HFFc6 (cell line): Measurements from ENCODE around the gene DMGDH. TPM values are rescaled to one million over a fixed set of nuclear protein-coding genes. Genes with fewer than 3 reads are reported as not detected.

ENCODE experiments used
- DNase-seq: peaks from one replicate; pipeline ENCODE4 v3.0.0-alpha.2; 2018
- H3K27ac Mint-ChIP-seq: 2 replicates; pipeline ENCODE4 v1.8.0; 2020; ENCODE audit warnings: mild to moderate bottlenecking, mixed read lengths
- H3K27me3 Mint-ChIP-seq: 2 replicates; pipeline ENCODE4 v1.8.0; 2021; ENCODE audit warnings: mild to moderate bottlenecking, moderate library complexity, mixed read lengths; ENCODE audit not compliant: insufficient read depth
- H3K36me3 Mint-ChIP-seq: 2 replicates; pipeline ENCODE4 v1.8.0; 2021; ENCODE audit warnings: low read depth, mixed read lengths
- H3K4me1 Mint-ChIP-seq: 2 replicates; pipeline ENCODE4 v1.8.0; 2020; ENCODE audit warnings: low read depth, mixed read lengths
- H3K4me3 Mint-ChIP-seq: 2 replicates; pipeline ENCODE4 v1.8.0; 2020; ENCODE audit warnings: mild to moderate bottlenecking, moderate library complexity, mixed read lengths
- H3K9me3 Mint-ChIP-seq: 2 replicates; pipeline ENCODE4 v1.8.0; 2020; ENCODE audit warnings: mild to moderate bottlenecking, mixed read lengths
- total RNA-seq, 6 experiments: library from RNA; stranded (reverse); fragmentation: NEBNext Ultra II Directional; extraction: Animal tissue kit (Norgen Biotek cat#: 25700); gene quantifications; 2 replicates in 1 of 6; 3 replicates in 5 of 6; pipeline ENCODE4 v1.2.3, GENCODE V29; 2021
- TF ChIP-seq, protein P1 (sequence below): fragments of 200-600 bp; sonication (generic); IDR thresholded peaks from 2 replicates; pipeline ENCODE4 v1.5.0; 2021; ENCODE audit warnings: antibody characterized with exemption, mild to moderate bottlenecking

Gene DMGDH
- total RNA-seq, 6 experiments from 2014 or later: 0.18 to 0.58 (median 0.52) TPM; not detected in 1

DNA sequence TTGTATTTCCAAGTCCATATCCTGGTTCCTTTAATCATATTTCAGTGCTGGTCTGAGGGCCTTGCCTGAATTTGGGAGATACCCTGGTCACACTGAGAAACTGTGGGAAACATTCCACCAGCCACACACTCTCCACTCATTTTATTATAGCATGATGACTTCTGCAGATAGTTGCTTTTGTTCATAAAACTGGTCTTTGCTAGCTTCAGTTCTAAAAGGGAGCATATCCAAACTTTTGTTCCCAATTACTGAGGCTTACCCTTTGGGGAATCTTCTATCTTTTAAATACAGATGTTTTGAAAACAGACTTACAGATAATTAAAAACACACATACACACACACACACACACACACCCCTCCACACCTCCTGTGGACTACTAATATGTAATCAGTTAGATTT, 21.0 kb downstream of the DMGDH start:
- Mint-ChIP-seq H3K27me3 (peaks cover 24% of the 10 kb centered on the region), H3K4me1 (no peaks in the 10 kb centered on the region), H3K9me3 (no peaks in the 10 kb centered on the region), H3K36me3 (no peaks in the 10 kb centered on the region), H3K27ac (no peak overlapping the region), H3K4me3 (no peak overlapping the region)
- TF ChIP-seq, protein P1, sequence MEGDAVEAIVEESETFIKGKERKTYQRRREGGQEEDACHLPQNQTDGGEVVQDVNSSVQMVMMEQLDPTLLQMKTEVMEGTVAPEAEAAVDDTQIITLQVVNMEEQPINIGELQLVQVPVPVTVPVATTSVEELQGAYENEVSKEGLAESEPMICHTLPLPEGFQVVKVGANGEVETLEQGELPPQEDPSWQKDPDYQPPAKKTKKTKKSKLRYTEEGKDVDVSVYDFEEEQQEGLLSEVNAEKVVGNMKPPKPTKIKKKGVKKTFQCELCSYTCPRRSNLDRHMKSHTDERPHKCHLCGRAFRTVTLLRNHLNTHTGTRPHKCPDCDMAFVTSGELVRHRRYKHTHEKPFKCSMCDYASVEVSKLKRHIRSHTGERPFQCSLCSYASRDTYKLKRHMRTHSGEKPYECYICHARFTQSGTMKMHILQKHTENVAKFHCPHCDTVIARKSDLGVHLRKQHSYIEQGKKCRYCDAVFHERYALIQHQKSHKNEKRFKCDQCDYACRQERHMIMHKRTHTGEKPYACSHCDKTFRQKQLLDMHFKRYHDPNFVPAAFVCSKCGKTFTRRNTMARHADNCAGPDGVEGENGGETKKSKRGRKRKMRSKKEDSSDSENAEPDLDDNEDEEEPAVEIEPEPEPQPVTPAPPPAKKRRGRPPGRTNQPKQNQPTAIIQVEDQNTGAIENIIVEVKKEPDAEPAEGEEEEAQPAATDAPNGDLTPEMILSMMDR: no peak
- no peak for DNase-seq

DNA sequence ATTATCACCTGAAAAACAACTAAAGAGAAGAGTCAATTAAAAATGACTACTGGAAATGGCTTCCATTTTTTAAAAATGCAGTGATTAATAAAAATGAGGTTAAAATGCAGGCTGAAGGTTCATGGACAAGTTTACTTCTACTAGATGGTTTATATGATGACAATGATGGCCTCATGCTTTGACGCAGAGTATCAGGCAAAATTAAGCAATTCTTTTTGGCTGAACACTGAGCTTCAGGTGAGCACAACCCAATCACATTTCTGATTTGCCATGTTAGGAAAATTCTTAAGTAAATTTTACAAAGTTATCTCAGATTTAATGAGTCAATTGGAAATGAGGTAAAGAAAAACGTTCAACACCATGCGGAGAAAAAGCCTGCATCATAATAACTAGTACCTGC, 22.3 kb downstream of the DMGDH start:
- DNase-seq: no peak
- Mint-ChIP-seq H3K4me3 (no peak overlapping the region), H3K27ac (no peak overlapping the region), H3K27me3 (peaks cover 27% of the 10 kb centered on the region), H3K9me3 (no peaks in the 10 kb centered on the region), H3K4me1 (no peaks in the 10 kb centered on the region), H3K36me3 (no peaks in the 10 kb centered on the region)
- TF ChIP-seq, protein P1: no peak

DNA sequence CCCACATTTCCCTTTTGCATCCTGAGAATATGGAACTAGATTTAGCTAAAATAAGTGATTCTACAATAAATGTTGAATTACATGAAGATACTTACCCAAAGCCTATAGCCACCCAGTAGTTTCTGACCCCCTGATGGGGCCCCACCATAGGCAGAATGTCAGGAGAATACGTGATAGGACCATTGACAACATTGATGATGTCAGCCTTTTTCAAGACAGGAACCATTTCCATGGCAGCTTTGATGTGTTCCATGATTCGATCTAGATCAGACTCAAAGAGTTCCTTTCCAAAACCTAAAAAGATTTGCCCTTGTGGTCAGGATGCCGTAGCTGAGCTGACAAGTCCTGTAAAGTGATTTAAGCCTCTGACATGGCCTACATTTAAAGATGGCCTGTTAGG, 27.3 kb downstream of the DMGDH start:
- Mint-ChIP-seq H3K36me3 (no peaks in the 10 kb centered on the region), H3K9me3 (no peaks in the 10 kb centered on the region), H3K27me3 (peaks cover 26% of the 10 kb centered on the region), H3K4me1 (no peaks in the 10 kb centered on the region), H3K4me3 (no peak overlapping the region), H3K27ac (no peak overlapping the region)
- DNase-seq: no peak
- TF ChIP-seq, protein P1: no peak

DNA sequence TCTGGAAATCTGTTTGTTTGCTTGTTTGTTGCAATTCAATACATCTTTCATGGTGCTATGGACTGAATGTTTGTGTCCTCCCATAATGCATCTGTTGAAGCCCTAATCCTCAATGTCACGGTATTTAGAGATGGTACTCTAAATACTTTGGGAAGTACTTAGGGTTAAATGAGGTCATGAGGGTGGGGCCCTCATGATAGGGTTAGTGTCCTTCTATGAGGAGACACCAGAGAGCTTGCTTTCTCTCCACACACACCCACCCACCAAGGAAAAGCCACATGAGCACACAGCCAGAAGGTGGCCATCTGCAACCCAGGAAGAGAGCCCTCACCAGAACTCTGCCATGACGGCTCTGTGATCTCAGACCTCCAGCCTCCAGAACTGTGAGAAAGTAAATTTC, 32.7 kb downstream of the DMGDH start:
- Mint-ChIP-seq H3K4me1 (peaks cover 5% of the 10 kb centered on the region; the same call in 1 of the 2 replicates), H3K9me3 (no peaks in the 10 kb centered on the region), H3K4me3 (no peak overlapping the region), H3K27me3 (peaks cover 1% of the 10 kb centered on the region; the same call in 1 of the 2 replicates), H3K27ac (no peak overlapping the region), H3K36me3 (no peaks in the 10 kb centered on the region)
- TF ChIP-seq, protein P1: no peak
- DNase-seq: no peak

DNA sequence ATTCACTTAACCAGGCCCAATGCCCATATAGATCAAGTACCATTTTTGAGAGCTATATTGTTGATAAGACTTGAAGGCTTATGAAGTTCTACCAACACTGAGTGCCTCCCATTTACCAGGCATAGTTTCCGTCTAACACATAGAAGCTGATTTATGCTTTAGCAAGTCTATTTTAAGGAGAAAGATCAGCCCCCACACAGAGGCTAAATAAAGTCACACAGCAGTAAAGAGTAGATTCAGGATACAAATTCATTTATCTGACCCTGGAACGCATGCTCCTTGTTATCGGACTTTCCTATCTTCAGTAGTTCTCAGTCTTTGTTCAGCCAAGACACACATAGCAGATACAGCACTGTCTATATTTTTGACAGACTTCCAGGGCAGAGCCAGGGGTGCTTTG, 34.2 kb downstream of the DMGDH start:
- peaks cover 2% of the 10 kb centered on the region; the same call in 1 of the 2 replicates for H3K27me3 Mint-ChIP-seq
- no peak overlapping the region for H3K4me3 Mint-ChIP-seq
- TF ChIP-seq, protein P1: no peak
- H3K27ac Mint-ChIP-seq: no peak overlapping the region
- H3K36me3 Mint-ChIP-seq: no peaks in the 10 kb centered on the region
- H3K4me1 Mint-ChIP-seq: peaks cover 5% of the 10 kb centered on the region; the same call in 1 of the 2 replicates
- H3K9me3 Mint-ChIP-seq: no peaks in the 10 kb centered on the region
- DNase-seq: no peak

DNA sequence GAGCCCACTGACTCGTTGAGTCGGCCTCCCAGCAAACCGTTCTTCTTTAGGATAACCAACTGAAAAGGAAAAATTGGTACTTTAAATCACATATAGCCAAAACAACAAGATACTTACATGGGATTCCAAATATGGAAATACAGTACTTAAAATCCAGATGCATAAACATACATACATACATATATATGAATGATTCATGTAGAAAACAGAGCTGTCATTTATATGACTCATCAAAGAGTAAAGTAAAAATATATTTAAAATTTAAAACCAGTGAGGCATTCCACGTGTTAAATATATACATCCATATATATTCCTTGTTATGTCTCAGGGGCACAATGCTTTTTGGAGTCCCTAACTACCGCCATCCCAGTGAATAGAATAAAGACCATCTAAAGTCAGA, 36.7 kb downstream of the DMGDH start:
- H3K27ac Mint-ChIP-seq: no peak overlapping the region
- no peaks in the 10 kb centered on the region for H3K9me3 Mint-ChIP-seq
- H3K4me1 Mint-ChIP-seq: peaks cover 5% of the 10 kb centered on the region; the same call in 1 of the 2 replicates
- TF ChIP-seq, protein P1: no peak
- H3K36me3 Mint-ChIP-seq: no peaks in the 10 kb centered on the region
- H3K4me3 Mint-ChIP-seq: no peak overlapping the region
- DNase-seq: no peak
- peaks cover 8% of the 10 kb centered on the region for H3K27me3 Mint-ChIP-seq
